H9 (cell line): ENCODE data around the gene RNF5. TPM values are rescaled to one million over a fixed set of nuclear protein-coding genes. Genes with fewer than 3 reads are reported as not detected.

Source experiments
- DNase-seq: peaks from one replicate; pipeline ENCODE4 v3.0.0-alpha.2; 2017
- H2AFZ ChIP-seq: one replicate; pipeline ENCODE4 v1.6.1; 2013; ENCODE audit warnings: mild to moderate bottlenecking, low read length, control low read depth, moderate library complexity
- H2AK5ac ChIP-seq: 2 replicates; pipeline ENCODE4 v1.6.1; 2013; ENCODE audit warnings: low read length, control low read depth, mixed read lengths; ENCODE audit not compliant: insufficient read length
- H2BK120ac ChIP-seq: one replicate; pipeline ENCODE4 v1.6.1; 2013; ENCODE audit warnings: low read depth, mild to moderate bottlenecking, low read length, control low read depth, inconsistent platforms; ENCODE audit not compliant: poor library complexity, severe bottlenecking
- H2BK12ac ChIP-seq: 2 replicates; pipeline ENCODE4 v1.6.1; 2013; ENCODE audit warnings: low read length, control low read depth, mixed read lengths, low read depth; ENCODE audit not compliant: insufficient read length
- H2BK15ac ChIP-seq: 2 replicates; pipeline ENCODE4 v1.6.1; 2013; ENCODE audit warnings: low read depth, low read length, control low read depth
- H2BK20ac ChIP-seq: one replicate; pipeline ENCODE4 v1.6.1; 2013; ENCODE audit warnings: low read depth, mild to moderate bottlenecking, low read length, control low read depth, inconsistent platforms; ENCODE audit not compliant: poor library complexity, severe bottlenecking
- H2BK5ac ChIP-seq: 2 replicates; pipeline ENCODE4 v1.6.1; 2013; ENCODE audit warnings: low read length, control low read depth, mixed read lengths; ENCODE audit not compliant: insufficient read length
- H3K14ac ChIP-seq: 2 replicates; pipeline ENCODE4 v1.6.1; 2013; ENCODE audit warnings: low read length, control low read depth; ENCODE audit not compliant: insufficient read depth
- H3K18ac ChIP-seq: 2 replicates; pipeline ENCODE4 v1.6.1; 2013; ENCODE audit warnings: low read depth, mild to moderate bottlenecking, mixed read lengths, low read length, control low read depth; ENCODE audit not compliant: insufficient read length
- H3K23ac ChIP-seq: 2 replicates; pipeline ENCODE4 v1.6.1; 2013; ENCODE audit warnings: low read length, control low read depth, mixed read lengths, low read depth; ENCODE audit not compliant: insufficient read length
- H3K23me2 ChIP-seq: 2 replicates; pipeline ENCODE4 v1.6.1; 2013; ENCODE audit warnings: low read depth, mild to moderate bottlenecking, mixed read lengths, low read length, control low read depth; ENCODE audit not compliant: insufficient read length, poor library complexity, severe bottlenecking
- H3K27ac ChIP-seq: 2 replicates; pipeline ENCODE4 v1.5.1; 2013; ENCODE audit warnings: low read length, control low read depth, mixed read lengths, low read depth; ENCODE audit not compliant: insufficient read length
- H3K27me3 ChIP-seq: 2 replicates; pipeline ENCODE4 v1.6.1; 2013; ENCODE audit warnings: low read length, control low read depth, inconsistent platforms; ENCODE audit not compliant: insufficient read depth
- H3K4ac ChIP-seq: 2 replicates; pipeline ENCODE4 v1.6.1; 2013; ENCODE audit warnings: low read depth, mild to moderate bottlenecking, control low read depth, inconsistent platforms, low read length, moderate library complexity
- H3K4me1 ChIP-seq: 2 replicates; pipeline ENCODE4 v1.6.1; 2013; ENCODE audit warnings: low read length, control low read depth, inconsistent platforms; ENCODE audit not compliant: insufficient read depth
- H3K4me2 ChIP-seq: 2 replicates; pipeline ENCODE4 v1.6.1; 2013; ENCODE audit warnings: low read length, control low read depth, mixed read lengths; ENCODE audit not compliant: insufficient read length, insufficient read depth
- H3K56ac ChIP-seq: 2 replicates; pipeline ENCODE4 v1.6.1; 2013; ENCODE audit warnings: low read depth, mild to moderate bottlenecking, mixed read lengths, low read length, control low read depth; ENCODE audit not compliant: insufficient read length
- H3K79me1 ChIP-seq: 2 replicates; pipeline ENCODE4 v1.6.1; 2013; ENCODE audit warnings: low read depth, mild to moderate bottlenecking, moderate library complexity, low read length, control low read depth, inconsistent platforms; ENCODE audit not compliant: insufficient read depth, poor library complexity, severe bottlenecking
- H3K79me2 ChIP-seq: 2 replicates; pipeline ENCODE4 v1.6.1; 2013; ENCODE audit warnings: low read length, control low read depth, inconsistent platforms; ENCODE audit not compliant: insufficient read depth
- H3K9ac ChIP-seq: 2 replicates; pipeline ENCODE4 v1.6.1; 2013; ENCODE audit warnings: low read length, control low read depth, mixed read lengths; ENCODE audit not compliant: insufficient read length; ENCODE audit errors: extremely low read depth
- H3K9me3 ChIP-seq: one replicate; pipeline ENCODE4 v1.6.1; 2013; ENCODE audit warnings: low read depth, low read length, inconsistent platforms; ENCODE audit not compliant: control insufficient read depth
- H3T11ph ChIP-seq: one replicate; pipeline ENCODE4 v1.6.1; 2013; ENCODE audit warnings: mild to moderate bottlenecking, low read length, control low read depth, inconsistent platforms
- H4K20me1 ChIP-seq: one replicate; pipeline ENCODE4 v1.6.1; 2013; ENCODE audit not compliant: control insufficient read depth, insufficient read length, insufficient read depth
- H4K5ac ChIP-seq: 2 replicates; pipeline ENCODE4 v1.6.1; 2013; ENCODE audit warnings: low read depth, mild to moderate bottlenecking, mixed read lengths, low read length, control low read depth; ENCODE audit not compliant: insufficient read length
- H4K8ac ChIP-seq: replicated peaks from 2 replicates; pipeline ENCODE4 v1.6.1; 2013; ENCODE audit warnings: low read length, control low read depth, mixed read lengths, low read depth; ENCODE audit not compliant: insufficient read length
- H4K91ac ChIP-seq: 2 replicates; pipeline ENCODE4 v1.6.1; 2013; ENCODE audit warnings: low read depth, mild to moderate bottlenecking, moderate library complexity, mixed read lengths, low read length, control low read depth; ENCODE audit not compliant: insufficient read length
- H3K27ac Mint-ChIP-seq, 3 experiments: 2 replicates in 2 of 3; 3 replicates in 1 of 3; pipeline ENCODE4 v1.8.0; 2020 to 2021; ENCODE audit warnings: mixed read lengths in 3 of 3, mild to moderate bottlenecking in 1 of 3, moderate library complexity in 1 of 3
- H3K27me3 Mint-ChIP-seq: 2 replicates; pipeline ENCODE4 v1.8.0; 2021; ENCODE audit warnings: low read depth, mild to moderate bottlenecking, moderate library complexity, mixed read lengths
- H3K36me3 Mint-ChIP-seq, 3 experiments: 2 replicates in 2 of 3; 3 replicates in 1 of 3; pipeline ENCODE4 v1.8.0; 2020 to 2021; ENCODE audit warnings: low read depth in 3 of 3, mixed read lengths in 3 of 3; ENCODE audit not compliant: insufficient read depth in 1 of 3
- H3K4me1 Mint-ChIP-seq, 2 experiments: 2 replicates each; pipeline ENCODE4 v1.8.0; 2020; ENCODE audit warnings: mixed read lengths in 2 of 2
- H3K4me3 Mint-ChIP-seq, 2 experiments: 2 replicates in 1 of 2; 3 replicates in 1 of 2; pipeline ENCODE4 v1.8.0; 2020 to 2021; ENCODE audit warnings: mild to moderate bottlenecking in 2 of 2, mixed read lengths in 2 of 2, moderate library complexity in 1 of 2
- H3K9me3 Mint-ChIP-seq, 2 experiments: 2 replicates in 1 of 2; 3 replicates in 1 of 2; pipeline ENCODE4 v1.8.0; 2020; ENCODE audit warnings: mild to moderate bottlenecking in 2 of 2, mixed read lengths in 2 of 2, moderate library complexity in 1 of 2
- CTCF ChIP-seq: fragments of 200-600 bp; sonication (generic); conservative IDR thresholded peaks from 3 replicates; pipeline ENCODE4 v1.8.0; 2021; ENCODE audit warnings: antibody characterized with exemption, mild to moderate bottlenecking
- WGBS: extraction: QIAGEN DNeasy Blood & Tissue Kit; methylation state at CpG from one replicate; pipeline ENCODE4 v1.1.7; 2013; ENCODE audit warnings: missing lambda C conversion rate, low lambda C conversion rate, mixed read lengths; ENCODE audit not compliant: insufficient read length; ENCODE audit errors: extremely low coverage; 5-methylcytosine and 5-hydroxymethylcytosine counted together
- total RNA-seq: library from RNA; stranded (reverse); gene quantifications from 2 replicates; pipeline ENCODE4 v1.2.1, GENCODE V29; 2021

RNF5 gene
- total RNA-seq, 1 experiment from 2014 or later: 116 TPM

GRCh38 chr6:32223258-32224235, 45.3 kb downstream of the RNF5 start, which contains the start of gene NOTCH4:
Gene NOTCH4 (minus strand): TSS chr6:32224067. CDS start chr6:32223928, 139 bp downstream.
- no peak within 1 kb of the TSS; a peak in 1 of 7 replicates for H3K27ac Mint-ChIP-seq
- H2AFZ ChIP-seq: no peak within 1 kb of the TSS

More at GRCh38 chr6:32223258-32224235, 45.3 kb downstream of the RNF5 start, which contains the start of gene NOTCH4:
- H3K23ac ChIP-seq: no peak within 1 kb of the TSS
- Mint-ChIP-seq H3K4me3 (no peak within 1 kb of the TSS), H3K4me1 (peaks cover 18% of the 10 kb centered on the region in 2 experiments), H3K27me3 (peaks cover 19% of the 10 kb centered on the region), H3K36me3 (no peaks in the 10 kb centered on the region), H3K9me3 (no peaks in the 10 kb centered on the region)
- no peaks in the 10 kb centered on the region for H3K9me3 ChIP-seq
- no CpG with 5 or more reads among the region's 20 CpGs for WGBS
- no peaks in the 10 kb centered on the region for H3K27me3 ChIP-seq
- TF ChIP-seq CTCF: no peak
- H3K56ac ChIP-seq: no peak within 1 kb of the TSS
- H2BK120ac ChIP-seq: no peak within 1 kb of the TSS
- H4K8ac ChIP-seq: no peak within 1 kb of the TSS
- no peak within 1 kb of the TSS for H3K9ac ChIP-seq
- H3K23me2 ChIP-seq: no peaks in the 10 kb centered on the region
- no peak for DNase-seq
- H2BK15ac ChIP-seq: no peak within 1 kb of the TSS
- H3K27ac ChIP-seq: no peak within 1 kb of the TSS
- no peak within 1 kb of the TSS; the same call in 1 of the 2 replicates for H3K14ac ChIP-seq
- no peak within 1 kb of the TSS for H2BK5ac ChIP-seq
- H4K5ac ChIP-seq: no peak within 1 kb of the TSS
- no peak within 1 kb of the TSS for H3K18ac ChIP-seq
- no peak within 1 kb of the TSS for H3K4me2 ChIP-seq
- H3K4me1 ChIP-seq: 0 out of 2 replicates have a peak, but pooled peaks cover 6% of the 10 kb centered on the region
- H2BK20ac ChIP-seq: no peak within 1 kb of the TSS
- no peak within 1 kb of the TSS for H2AK5ac ChIP-seq
- H4K91ac ChIP-seq: no peak within 1 kb of the TSS
- H4K20me1 ChIP-seq: no peaks in the 10 kb centered on the region
- no peaks in the 10 kb centered on the region for H3K79me2 ChIP-seq
- no peaks in the 10 kb centered on the region for H3K79me1 ChIP-seq
- H2BK12ac ChIP-seq: no peak within 1 kb of the TSS
- H3K4ac ChIP-seq: no peak within 1 kb of the TSS
- H3T11ph ChIP-seq: no peak within 1 kb of the TSS
